Keratinocyte (primary cell): ENCODE results near the gene SC5D. TPM values are rescaled to one million over a fixed set of nuclear protein-coding genes. Genes with fewer than 3 reads are reported as not detected.

ENCODE experiments used
- DNase-seq: peaks from one replicate; pipeline ENCODE4 v3.0.0-alpha.2; 2011; ENCODE audit warnings: low read depth, missing footprints, low spot score
- FAIRE-seq: peaks from 2 replicates; lab custom pipeline; 2011; peaks lifted over from hg19 to GRCh38; lab: Jason Lieb, UNC
- H2AFZ ChIP-seq: 2 replicates; pipeline ENCODE4 v1.6.0; 2012; ENCODE audit warnings: low read length, control low read depth, inconsistent platforms; ENCODE audit not compliant: control insufficient read depth
- H3K27ac ChIP-seq: 2 replicates; pipeline ENCODE4 v1.5.1; 2011; ENCODE audit warnings: low read length; ENCODE audit not compliant: control insufficient read depth, insufficient read depth
- H3K27me3 ChIP-seq: 3 replicates; pipeline ENCODE4 v1.6.0; 2011; ENCODE audit warnings: low read length; ENCODE audit not compliant: control insufficient read depth, insufficient read depth; ENCODE audit errors: extremely low read depth
- H3K36me3 ChIP-seq, 2 experiments: 2 replicates in 1 of 2; 3 replicates in 1 of 2; pipeline ENCODE4 v1.5.1; 2011; ENCODE audit warnings: low read length in 2 of 2, mild to moderate bottlenecking in 1 of 2; ENCODE audit not compliant: control insufficient read depth in 2 of 2, insufficient read depth in 2 of 2; ENCODE audit errors: extremely low read depth in 1 of 2
- H3K4me1 ChIP-seq: 3 replicates; pipeline ENCODE4 v1.5.1; 2011; ENCODE audit warnings: low read length; ENCODE audit not compliant: control insufficient read depth, insufficient read depth; ENCODE audit errors: extremely low read depth
- H3K4me2 ChIP-seq: 3 replicates; pipeline ENCODE4 v1.6.0; 2011; ENCODE audit warnings: low read depth, low read length; ENCODE audit not compliant: control insufficient read depth, insufficient read depth; ENCODE audit errors: extremely low read depth
- H3K4me3 ChIP-seq, 3 experiments: fragments of 200-600 bp in 1 of 3; sonication (generic) in 1 of 3; 2 replicates in 2 of 3; 3 replicates in 1 of 3; pipeline ENCODE4 v1.5.1; 2011 to 2016; ENCODE audit warnings: low read length in 3 of 3, mild to moderate bottlenecking in 3 of 3, control low read depth in 2 of 3, inconsistent platforms in 1 of 3, low read depth in 1 of 3, mixed read lengths in 1 of 3, mixed run types in 1 of 3, moderate library complexity in 1 of 3; ENCODE audit not compliant: control insufficient read depth in 2 of 3, insufficient read depth in 2 of 3; ENCODE audit errors: extremely low read depth in 1 of 3
- H3K79me2 ChIP-seq: 2 replicates; pipeline ENCODE4 v1.6.0; 2012; ENCODE audit warnings: low read length; ENCODE audit not compliant: control insufficient read depth, insufficient read depth
- H3K9ac ChIP-seq: 3 replicates; pipeline ENCODE4 v1.6.0; 2011; ENCODE audit warnings: low read length; ENCODE audit not compliant: control insufficient read depth, insufficient read depth; ENCODE audit errors: extremely low read depth
- H3K9me1 ChIP-seq: 3 replicates; pipeline ENCODE4 v1.6.0; 2011; ENCODE audit warnings: low read length; ENCODE audit not compliant: control insufficient read depth, insufficient read depth; ENCODE audit errors: extremely low read depth
- H3K9me3 ChIP-seq: 2 replicates; pipeline ENCODE4 v1.5.1; 2012; ENCODE audit warnings: low read depth, low read length; ENCODE audit not compliant: control insufficient read depth
- H4K20me1 ChIP-seq: 3 replicates; pipeline ENCODE4 v1.6.0; 2011; ENCODE audit warnings: low read length; ENCODE audit not compliant: control insufficient read depth, insufficient read depth; ENCODE audit errors: extremely low read depth
- EZH2 ChIP-seq: IDR thresholded peaks from one replicate; pipeline ENCODE4 v1.6.1; 2012; ENCODE audit warnings: inconsistent platforms, mild to moderate bottlenecking, low read length, moderate library complexity
- dilution Hi-C: fragments of 300-500 bp; cut with MboI; formaldehyde crosslinking; loops from one replicate; pipeline ENCODE4 v1.7.0; 2020; ENCODE audit warnings: low sequenced_read_pairs; ENCODE audit not compliant: extremely low pct_ligation_motif_present
- polyA plus RNA-seq, 5 experiments: library from polyadenylated mRNA; depleted of rRNA in 3 of 5; stranded (reverse) in 3 of 5; stranded (forward) in 1 of 5; unstranded in 1 of 5; fragments of >200 nt; gene quantifications; 1 replicate in 1 of 5; 2 replicates in 3 of 5; 3 replicates in 1 of 5; pipeline versions ENCODE4 v1.2.1 to v1.2.3, GENCODE V29; 2011 to 2012; ENCODE audit warnings: missing spikeins in 2 of 5, low read depth in 1 of 5, low replicate concordance in 1 of 5
- TF ChIP-seq, protein P1 (sequence below), 3 experiments: IDR thresholded peaks in 1 of 3; conservative IDR thresholded peaks in 1 of 3; optimal IDR thresholded peaks in 1 of 3; 2 replicates in 2 of 3; 3 replicates in 1 of 3; pipeline versions ENCODE3 to v1.5.1; 2011; ENCODE audit warnings: low read length in 3 of 3, mild to moderate bottlenecking in 3 of 3, moderate library complexity in 2 of 3, control low read depth in 1 of 3, inconsistent platforms in 1 of 3; ENCODE audit not compliant: insufficient read depth in 2 of 3; ENCODE audit errors: extremely low read depth in 1 of 3

Gene SC5D
- polyA plus RNA-seq, 1 donor (not counting 4 experiments of a cell fraction or from before 2014, with no cell fraction given): 273 TPM

DNA sequence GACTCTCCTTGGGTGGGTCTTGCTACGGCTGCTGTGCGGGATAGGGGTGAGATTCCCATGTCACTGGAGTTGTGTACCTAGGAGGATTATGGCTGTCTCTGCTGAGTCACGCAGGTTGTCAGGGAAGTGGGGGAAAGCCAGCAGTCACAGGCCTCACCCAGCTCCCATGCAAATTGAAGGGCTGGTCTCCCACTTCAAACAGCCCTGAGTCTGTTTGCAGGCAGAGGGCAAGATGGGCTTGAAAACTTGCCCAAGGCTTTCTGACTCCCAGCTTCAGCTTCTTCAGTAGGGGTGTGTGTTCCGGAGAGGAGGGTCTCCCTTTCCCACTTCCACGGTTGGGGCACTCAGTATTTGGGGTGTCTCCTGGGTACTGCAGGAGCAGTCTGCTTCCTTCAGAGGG lies 10.9 kb upstream of the SC5D start:
- dilution Hi-C loops: no loop called here
- H2AFZ ChIP-seq: peak overlapping the region; percentile 7
- no peaks in the 10 kb centered on the region for H4K20me1 ChIP-seq
- H3K4me1 ChIP-seq: peaks cover 11% of the 10 kb centered on the region
- H3K4me3 ChIP-seq: no peak overlapping the region
- no peaks in the 10 kb centered on the region for H3K9me1 ChIP-seq
- H3K27ac ChIP-seq: no peak overlapping the region
- H3K4me2 ChIP-seq: no peak overlapping the region
- no peak overlapping the region for H3K9ac ChIP-seq
- no peaks in the 10 kb centered on the region for H3K27me3 ChIP-seq
- no peak for FAIRE-seq
- TF ChIP-seq, protein P1, sequence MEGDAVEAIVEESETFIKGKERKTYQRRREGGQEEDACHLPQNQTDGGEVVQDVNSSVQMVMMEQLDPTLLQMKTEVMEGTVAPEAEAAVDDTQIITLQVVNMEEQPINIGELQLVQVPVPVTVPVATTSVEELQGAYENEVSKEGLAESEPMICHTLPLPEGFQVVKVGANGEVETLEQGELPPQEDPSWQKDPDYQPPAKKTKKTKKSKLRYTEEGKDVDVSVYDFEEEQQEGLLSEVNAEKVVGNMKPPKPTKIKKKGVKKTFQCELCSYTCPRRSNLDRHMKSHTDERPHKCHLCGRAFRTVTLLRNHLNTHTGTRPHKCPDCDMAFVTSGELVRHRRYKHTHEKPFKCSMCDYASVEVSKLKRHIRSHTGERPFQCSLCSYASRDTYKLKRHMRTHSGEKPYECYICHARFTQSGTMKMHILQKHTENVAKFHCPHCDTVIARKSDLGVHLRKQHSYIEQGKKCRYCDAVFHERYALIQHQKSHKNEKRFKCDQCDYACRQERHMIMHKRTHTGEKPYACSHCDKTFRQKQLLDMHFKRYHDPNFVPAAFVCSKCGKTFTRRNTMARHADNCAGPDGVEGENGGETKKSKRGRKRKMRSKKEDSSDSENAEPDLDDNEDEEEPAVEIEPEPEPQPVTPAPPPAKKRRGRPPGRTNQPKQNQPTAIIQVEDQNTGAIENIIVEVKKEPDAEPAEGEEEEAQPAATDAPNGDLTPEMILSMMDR (optimal IDR thresholded peaks at IDR 0.05 in 1 of 3, IDR thresholded peaks at IDR 0.05 in 1 of 3, conservative IDR thresholded peaks at IDR 0.05 in 1 of 3; ENCODE audit: extremely low read depth in 1 of 3, insufficient read depth in 2 of 3, low read length in 3 of 3): no peak
- TF ChIP-seq EZH2: no peak
- DNase-seq: no peak
- H3K9me3 ChIP-seq: no peaks in the 10 kb centered on the region
- no peaks in the 10 kb centered on the region for H3K36me3 ChIP-seq
- H3K79me2 ChIP-seq: no peaks in the 10 kb centered on the region

DNA sequence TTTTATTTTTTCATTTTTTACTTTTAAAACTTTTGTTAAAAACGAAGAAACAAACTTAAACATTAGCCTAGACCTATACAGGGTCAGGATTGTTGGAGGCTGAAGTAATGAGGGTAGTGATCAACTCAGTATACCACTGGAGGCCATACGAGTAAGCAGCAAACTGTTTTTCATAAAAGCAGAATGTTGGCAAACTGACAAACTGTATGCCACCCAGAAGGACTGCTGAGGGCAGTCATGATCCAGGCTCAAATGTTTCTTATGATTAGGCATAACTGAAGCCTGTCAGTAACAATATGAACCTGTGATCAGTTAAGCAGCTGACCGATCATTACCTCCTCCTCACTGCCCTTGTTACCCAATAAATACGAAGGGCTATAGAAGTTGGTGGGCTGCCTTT lies 10.2 kb upstream of the SC5D start:
- TF ChIP-seq EZH2: no peak
- TF ChIP-seq, protein P1 (optimal IDR thresholded peaks at IDR 0.05 in 1 of 3, IDR thresholded peaks at IDR 0.05 in 1 of 3, conservative IDR thresholded peaks at IDR 0.05 in 1 of 3; ENCODE audit: extremely low read depth in 1 of 3, insufficient read depth in 2 of 3, low read length in 3 of 3): peak in 1 of 3 experiments; percentile 22
- no peak overlapping the region for H2AFZ ChIP-seq
- DNase-seq (no peak), FAIRE-seq (no peak)
- no peaks in the 10 kb centered on the region for H4K20me1 ChIP-seq
- no peaks in the 10 kb centered on the region for H3K79me2 ChIP-seq
- H3K36me3 ChIP-seq: no peaks in the 10 kb centered on the region
- H3K27ac ChIP-seq: no peak overlapping the region
- dilution Hi-C loops: no loop called here
- no peaks in the 10 kb centered on the region for H3K9me3 ChIP-seq
- no peak overlapping the region for H3K9ac ChIP-seq
- no peaks in the 10 kb centered on the region for H3K27me3 ChIP-seq
- peaks cover 11% of the 10 kb centered on the region for H3K4me1 ChIP-seq
- H3K4me3 ChIP-seq: no peak overlapping the region
- H3K4me2 ChIP-seq: no peak overlapping the region
- no peaks in the 10 kb centered on the region for H3K9me1 ChIP-seq
